Neural cell (in vitro differentiated cells): ENCODE measurements around the gene KIF27.

ENCODE experiments used
- EP300 ChIP-seq: fragments of 450-650 bp; conservative IDR thresholded peaks from 2 replicates; pipeline ENCODE4 v1.6.1; 2014; ENCODE audit warnings: antibody characterized with exemption, mild to moderate bottlenecking, moderate library complexity; ENCODE audit not compliant: poor library complexity, severe bottlenecking
- EZH2 ChIP-seq: fragments of 200-600, 300-800 bp; shearing (Covaris generic), sonication (generic); IDR thresholded peaks from 2 replicates; pipeline ENCODE4 v1.6.1; 2014; ENCODE audit warnings: antibody characterized with exemption, low read length, borderline replicate concordance, mild to moderate bottlenecking; ENCODE audit not compliant: insufficient read depth, poor library complexity, severe bottlenecking
- RAD21 ChIP-seq: fragments of 450-650 bp; conservative IDR thresholded peaks from 2 replicates; pipeline ENCODE4 v1.6.1; 2014; ENCODE audit warnings: antibody characterized with exemption, mild to moderate bottlenecking, moderate library complexity
- TF ChIP-seq, protein P1 (sequence below): fragments of 450-650 bp; IDR thresholded peaks from 2 replicates; pipeline ENCODE4 v1.5.1; 2014; ENCODE audit warnings: antibody characterized with exemption, mild to moderate bottlenecking, moderate library complexity; ENCODE audit not compliant: poor library complexity, severe bottlenecking

DNA sequence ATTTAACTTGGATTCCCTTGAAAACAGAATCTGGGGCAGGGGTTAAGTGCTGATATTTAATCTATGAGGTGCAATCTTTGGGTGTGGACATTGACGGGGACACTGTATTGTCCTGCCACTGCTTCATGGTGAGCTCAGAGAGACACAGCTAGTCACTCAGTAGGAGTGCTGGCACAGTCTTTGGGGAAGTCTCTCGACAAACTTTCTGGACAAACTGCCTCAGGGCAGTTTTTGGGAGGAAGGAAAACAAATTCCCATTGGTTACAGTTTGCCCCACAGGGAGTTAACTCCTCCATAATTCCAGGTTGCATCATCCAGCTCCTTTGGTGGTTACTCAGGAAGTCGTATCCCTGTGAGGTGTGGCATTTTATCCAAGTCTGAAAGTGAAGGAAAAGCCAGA, 40.9 kb upstream of the KIF27 start:
- TF ChIP-seq, protein P1, sequence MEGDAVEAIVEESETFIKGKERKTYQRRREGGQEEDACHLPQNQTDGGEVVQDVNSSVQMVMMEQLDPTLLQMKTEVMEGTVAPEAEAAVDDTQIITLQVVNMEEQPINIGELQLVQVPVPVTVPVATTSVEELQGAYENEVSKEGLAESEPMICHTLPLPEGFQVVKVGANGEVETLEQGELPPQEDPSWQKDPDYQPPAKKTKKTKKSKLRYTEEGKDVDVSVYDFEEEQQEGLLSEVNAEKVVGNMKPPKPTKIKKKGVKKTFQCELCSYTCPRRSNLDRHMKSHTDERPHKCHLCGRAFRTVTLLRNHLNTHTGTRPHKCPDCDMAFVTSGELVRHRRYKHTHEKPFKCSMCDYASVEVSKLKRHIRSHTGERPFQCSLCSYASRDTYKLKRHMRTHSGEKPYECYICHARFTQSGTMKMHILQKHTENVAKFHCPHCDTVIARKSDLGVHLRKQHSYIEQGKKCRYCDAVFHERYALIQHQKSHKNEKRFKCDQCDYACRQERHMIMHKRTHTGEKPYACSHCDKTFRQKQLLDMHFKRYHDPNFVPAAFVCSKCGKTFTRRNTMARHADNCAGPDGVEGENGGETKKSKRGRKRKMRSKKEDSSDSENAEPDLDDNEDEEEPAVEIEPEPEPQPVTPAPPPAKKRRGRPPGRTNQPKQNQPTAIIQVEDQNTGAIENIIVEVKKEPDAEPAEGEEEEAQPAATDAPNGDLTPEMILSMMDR: no peak
- TF ChIP-seq EZH2 (no peak), RAD21 (no peak), EP300 (no peak)
